ENCODE measurements around the gene RFT1. TPM values are rescaled to one million over a fixed set of nuclear protein-coding genes. Genes with fewer than 3 reads are reported as not detected.

Gene RFT1
- total and polyA plus RNA-seq, 7 experiments from 2014 or later, result 16.0 to 32.0 (median 24.1) TPM

- POLR2A ChIA-PET, result no interaction called here
- Histone ChIP-seq H3K4me3 (ENCODE audit: low read length) (no peak overlapping the region), H3K9me3 (ENCODE audit: control insufficient read depth in 2 of 3, low read length in 3 of 3) (no peaks in the 10 kb centered on the region), H3K4me1 (ENCODE audit: control insufficient read depth in 2 of 2, insufficient read depth in 2 of 2, low read length in 2 of 2) (peaks cover 15 to 19% of the 10 kb centered on the region in 2 donors), H3K36me3 (ENCODE audit: control insufficient read depth in 2 of 3, insufficient read depth in 3 of 3, low read length in 3 of 3) (peaks cover 8 to 47% (median 17%) of the 10 kb centered on the region in 3 experiments), H3K27me3 (ENCODE audit: control insufficient read depth in 2 of 2, insufficient read depth in 2 of 2, low read length in 2 of 2) (no peaks in the 10 kb centered on the region), H3K27ac (ENCODE audit: low read depth, low read length) (no peak overlapping the region)
- H3K4me3 Mint-ChIP-seq, result no peak overlapping the region
- no peaks in the 10 kb centered on the region for H3K27me3 Mint-ChIP-seq
- H3K4me1 Mint-ChIP-seq, result peaks cover 19 to 39% (median 25%) of the 10 kb centered on the region in 7 donors
- H3K36me3 Mint-ChIP-seq, result peaks cover 11 to 36% (median 23%) of the 10 kb centered on the region in 5 donors
- ATAC-seq (no peak), DNase-seq (no peak)
- CTCF ChIA-PET, result no interaction called here
- no peak overlapping the region for H3K27ac Mint-ChIP-seq
- intact Hi-C loops (cut with micrococcal nuclease), result no loop called here
- H3K9me3 Mint-ChIP-seq, result no peaks in the 10 kb centered on the region
Observed at GRCh38 chr3:53126601-53127000, 3.6 kb downstream of the RFT1 start.

GRCh38 chr3:53123953-53124352 is 6.3 kb downstream of the RFT1 start:
- H3K27ac Mint-ChIP-seq, result peak overlapping the region in 1 of 9 donors; percentile 20

GRCh38 chr3:53123510-53123909 is 6.7 kb downstream of the RFT1 start:
- H3K27me3 ChIP-seq (ENCODE audit: control insufficient read depth in 2 of 2, insufficient read depth in 2 of 2, low read length in 2 of 2), result no peaks in the 10 kb centered on the region
- no peaks in the 10 kb centered on the region for H3K4me1 ChIP-seq (ENCODE audit: control insufficient read depth in 2 of 2, insufficient read depth in 2 of 2, low read length in 2 of 2)
- CTCF ChIA-PET, result interaction anchor here (1.6 kb wide), 1 partner anchor 10 kb away, joined by 4 read pairs; no protein-coding TSS in a partner anchor
- no peaks in the 10 kb centered on the region for H3K9me3 ChIP-seq (ENCODE audit: control insufficient read depth in 2 of 3, low read length in 3 of 3)
- no peak overlapping the region for H3K27ac ChIP-seq (ENCODE audit: low read depth, low read length)
- H3K9me3 Mint-ChIP-seq, result no peaks in the 10 kb centered on the region
- peaks cover 16 to 78% (median 29%) of the 10 kb centered on the region in 3 experiments for H3K36me3 ChIP-seq (ENCODE audit: control insufficient read depth in 2 of 3, insufficient read depth in 3 of 3, low read length in 3 of 3)
- no peak overlapping the region for H3K4me3 Mint-ChIP-seq
- H3K27ac Mint-ChIP-seq, result peak overlapping the region in 1 of 9 donors; percentile 84
- intact Hi-C loops (cut with micrococcal nuclease), result no loop called here
- DNase-seq, result no peak
- POLR2A ChIA-PET, result no interaction called here
- H3K4me1 Mint-ChIP-seq, result peaks cover 0 to 14% (median 7%) of the 10 kb centered on the region in 7 donors
- no peak for ATAC-seq
- H3K4me3 ChIP-seq (ENCODE audit: low read length), result no peak overlapping the region
- peaks cover 15 to 57% (median 34%) of the 10 kb centered on the region in 5 donors for H3K36me3 Mint-ChIP-seq
- H3K27me3 Mint-ChIP-seq, result no peaks in the 10 kb centered on the region

More at GRCh38 chr3:53123953-53124352, 6.3 kb downstream of the RFT1 start:
- H3K27me3 Mint-ChIP-seq, result no peaks in the 10 kb centered on the region
- H3K4me3 Mint-ChIP-seq, result no peak overlapping the region
- Histone ChIP-seq H3K36me3 (ENCODE audit: control insufficient read depth in 2 of 3, insufficient read depth in 3 of 3, low read length in 3 of 3) (peaks cover 14 to 74% (median 27%) of the 10 kb centered on the region in 3 experiments), H3K4me3 (ENCODE audit: low read length) (no peak overlapping the region), H3K4me1 (ENCODE audit: control insufficient read depth in 2 of 2, insufficient read depth in 2 of 2, low read length in 2 of 2) (peaks cover 0 to 3% of the 10 kb centered on the region in 2 donors), H3K27me3 (ENCODE audit: control insufficient read depth in 2 of 2, insufficient read depth in 2 of 2, low read length in 2 of 2) (no peaks in the 10 kb centered on the region), H3K9me3 (ENCODE audit: control insufficient read depth in 2 of 3, low read length in 3 of 3) (no peaks in the 10 kb centered on the region), H3K27ac (ENCODE audit: low read depth, low read length) (no peak overlapping the region)
- no peaks in the 10 kb centered on the region for H3K9me3 Mint-ChIP-seq
- CTCF ChIA-PET, result interaction anchor here (1.3 kb wide), 1 partner anchor 9 kb away, joined by 3 read pairs; no protein-coding TSS in a partner anchor
- intact Hi-C loops (cut with micrococcal nuclease), result no loop called here
- H3K4me1 Mint-ChIP-seq, result peaks cover 0 to 16% (median 8%) of the 10 kb centered on the region in 7 donors
- POLR2A ChIA-PET, result interaction anchor here (1.9 kb wide), 1 partner anchor 11 kb away, joined by 6 read pairs; no protein-coding TSS in a partner anchor
- H3K36me3 Mint-ChIP-seq, result peaks cover 14 to 52% (median 32%) of the 10 kb centered on the region in 5 donors
- ATAC-seq (peak; percentile 50), DNase-seq (no peak)

GRCh38 chr3:53122933-53123305 is 7.3 kb downstream of the RFT1 start:
- no peaks in the 10 kb centered on the region for H3K4me1 ChIP-seq (ENCODE audit: control insufficient read depth in 2 of 2, insufficient read depth in 2 of 2, low read length in 2 of 2)
- ChIA-PET POLR2A (interaction anchor here (1.1 kb wide), 1 partner anchor 8 kb away, joined by 4 read pairs; no protein-coding TSS in a partner anchor), CTCF (interaction anchor here (1.6 kb wide), 1 partner anchor 11 kb away, joined by 4 read pairs; no protein-coding TSS in a partner anchor)
- H3K36me3 ChIP-seq (ENCODE audit: control insufficient read depth in 2 of 3, insufficient read depth in 3 of 3, low read length in 3 of 3), result peaks cover 20 to 84% (median 31%) of the 10 kb centered on the region in 3 experiments
- H3K9me3 Mint-ChIP-seq, result no peaks in the 10 kb centered on the region
- H3K9me3 ChIP-seq (ENCODE audit: control insufficient read depth in 2 of 3, low read length in 3 of 3), result no peaks in the 10 kb centered on the region
- H3K27me3 ChIP-seq (ENCODE audit: control insufficient read depth in 2 of 2, insufficient read depth in 2 of 2, low read length in 2 of 2), result no peaks in the 10 kb centered on the region
- no peaks in the 10 kb centered on the region for H3K27me3 Mint-ChIP-seq
- H3K36me3 Mint-ChIP-seq, result peaks cover 21 to 63% (median 40%) of the 10 kb centered on the region in 5 donors
- DNase-seq, result no peak
- no peak overlapping the region for H3K4me3 ChIP-seq (ENCODE audit: low read length)
- H3K4me1 Mint-ChIP-seq, result peaks cover 0 to 19% (median 5%) of the 10 kb centered on the region in 7 donors
- H3K27ac ChIP-seq (ENCODE audit: low read depth, low read length), result no peak overlapping the region
- intact Hi-C loops (cut with micrococcal nuclease), result no loop called here
- no peak overlapping the region for H3K27ac Mint-ChIP-seq
- peak; percentile 81 for ATAC-seq
- no peak overlapping the region for H3K4me3 Mint-ChIP-seq

DNA sequence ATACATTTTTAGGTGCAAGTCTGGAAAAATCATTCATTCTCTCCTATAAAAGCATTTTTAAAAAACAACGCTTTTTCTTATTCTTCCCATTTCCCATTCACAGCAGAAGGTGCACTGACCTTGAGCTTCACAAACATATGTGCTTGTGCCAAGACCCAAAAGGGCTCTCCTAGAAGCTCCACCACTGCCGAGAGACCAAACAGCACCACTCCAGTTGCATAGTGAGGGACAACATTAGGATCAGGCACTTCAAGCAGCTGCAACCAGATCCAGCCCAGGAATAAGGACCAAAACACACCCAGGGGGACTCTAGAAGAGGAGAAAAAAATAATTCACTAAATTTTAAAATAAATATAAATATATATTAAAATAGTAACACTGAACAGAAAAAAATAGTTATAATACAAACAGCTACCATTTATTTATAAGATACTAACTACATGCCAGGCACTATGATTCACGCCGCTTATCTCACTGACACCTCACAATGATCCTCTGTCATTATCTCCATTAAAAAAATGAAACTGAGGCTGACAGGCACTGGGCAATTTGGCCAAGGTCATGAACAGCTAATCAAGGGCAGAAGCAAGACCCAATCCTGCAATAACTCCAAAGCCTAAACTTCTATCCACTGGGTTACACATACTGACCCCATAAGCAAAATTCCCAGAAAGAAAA is 7.8 kb downstream of the RFT1 start:
- H3K4me3 Mint-ChIP-seq, result no peak overlapping the region
- CTCF ChIA-PET, result interaction anchor here (0.9 to 1.6 kb wide), 2 partner anchors 12 to 74 kb away, joined by 3 to 4 read pairs; no protein-coding TSS in a partner anchor
- POLR2A ChIA-PET, result interaction anchor here (1.1 kb wide), 1 partner anchor 9 kb away, joined by 4 read pairs; no protein-coding TSS in a partner anchor
- no peaks in the 10 kb centered on the region for H3K27me3 Mint-ChIP-seq
- peak overlapping the region in 1 of 9 donors; percentile 35 for H3K27ac Mint-ChIP-seq
- no peak for DNase-seq
- H3K27ac ChIP-seq (ENCODE audit: low read depth, low read length), result no peak overlapping the region
- H3K27me3 ChIP-seq (ENCODE audit: control insufficient read depth in 2 of 2, insufficient read depth in 2 of 2, low read length in 2 of 2), result no peaks in the 10 kb centered on the region
- ATAC-seq, result no peak
- H3K9me3 Mint-ChIP-seq, result no peaks in the 10 kb centered on the region
- peaks cover 22 to 64% (median 41%) of the 10 kb centered on the region in 5 donors for H3K36me3 Mint-ChIP-seq
- peaks cover 0 to 22% (median 5%) of the 10 kb centered on the region in 7 donors for H3K4me1 Mint-ChIP-seq
- no peaks in the 10 kb centered on the region for H3K9me3 ChIP-seq (ENCODE audit: control insufficient read depth in 2 of 3, low read length in 3 of 3)
- intact Hi-C loops (cut with micrococcal nuclease), result no loop called here
- peaks cover 20 to 90% (median 35%) of the 10 kb centered on the region in 3 experiments for H3K36me3 ChIP-seq (ENCODE audit: control insufficient read depth in 2 of 3, insufficient read depth in 3 of 3, low read length in 3 of 3)
- no peak overlapping the region for H3K4me3 ChIP-seq (ENCODE audit: low read length)
- H3K4me1 ChIP-seq (ENCODE audit: control insufficient read depth in 2 of 2, insufficient read depth in 2 of 2, low read length in 2 of 2), result no peaks in the 10 kb centered on the region

- H3K4me3 ChIP-seq (ENCODE audit: low read length), result no peak overlapping the region
- CTCF ChIA-PET, result no interaction called here
- peaks cover 20 to 95% (median 36%) of the 10 kb centered on the region in 3 experiments for H3K36me3 ChIP-seq (ENCODE audit: control insufficient read depth in 2 of 3, insufficient read depth in 3 of 3, low read length in 3 of 3)
Observed at GRCh38 chr3:53120336-53120735, 9.9 kb downstream of the RFT1 start.

More at GRCh38 chr3:53120336-53120735, 9.9 kb downstream of the RFT1 start:
- no peaks in the 10 kb centered on the region for H3K9me3 ChIP-seq (ENCODE audit: control insufficient read depth in 2 of 3, low read length in 3 of 3)
- no peaks in the 10 kb centered on the region for H3K27me3 ChIP-seq (ENCODE audit: control insufficient read depth in 2 of 2, insufficient read depth in 2 of 2, low read length in 2 of 2)
- Mint-ChIP-seq H3K27me3 (no peaks in the 10 kb centered on the region), H3K4me3 (no peak overlapping the region), H3K9me3 (no peaks in the 10 kb centered on the region), H3K36me3 (peaks cover 22 to 58% (median 41%) of the 10 kb centered on the region in 5 donors), H3K27ac (no peak overlapping the region), H3K4me1 (peaks cover 0 to 22% (median 5%) of the 10 kb centered on the region in 7 donors)
- H3K4me1 ChIP-seq (ENCODE audit: control insufficient read depth in 2 of 2, insufficient read depth in 2 of 2, low read length in 2 of 2), result no peaks in the 10 kb centered on the region
- no peak overlapping the region for H3K27ac ChIP-seq (ENCODE audit: low read depth, low read length)
- ATAC-seq (no peak), DNase-seq (no peak)
- POLR2A ChIA-PET, result interaction anchor here (1.3 kb wide), 2 partner anchors 10 to 12 kb away, joined by 3 to 5 read pairs; partner anchors contain the start of gene RFT1
- intact Hi-C loops (cut with micrococcal nuclease), result no loop called here
